Measurements from ENCODE around the gene RABL6.

The RABL6 gene

DNA sequence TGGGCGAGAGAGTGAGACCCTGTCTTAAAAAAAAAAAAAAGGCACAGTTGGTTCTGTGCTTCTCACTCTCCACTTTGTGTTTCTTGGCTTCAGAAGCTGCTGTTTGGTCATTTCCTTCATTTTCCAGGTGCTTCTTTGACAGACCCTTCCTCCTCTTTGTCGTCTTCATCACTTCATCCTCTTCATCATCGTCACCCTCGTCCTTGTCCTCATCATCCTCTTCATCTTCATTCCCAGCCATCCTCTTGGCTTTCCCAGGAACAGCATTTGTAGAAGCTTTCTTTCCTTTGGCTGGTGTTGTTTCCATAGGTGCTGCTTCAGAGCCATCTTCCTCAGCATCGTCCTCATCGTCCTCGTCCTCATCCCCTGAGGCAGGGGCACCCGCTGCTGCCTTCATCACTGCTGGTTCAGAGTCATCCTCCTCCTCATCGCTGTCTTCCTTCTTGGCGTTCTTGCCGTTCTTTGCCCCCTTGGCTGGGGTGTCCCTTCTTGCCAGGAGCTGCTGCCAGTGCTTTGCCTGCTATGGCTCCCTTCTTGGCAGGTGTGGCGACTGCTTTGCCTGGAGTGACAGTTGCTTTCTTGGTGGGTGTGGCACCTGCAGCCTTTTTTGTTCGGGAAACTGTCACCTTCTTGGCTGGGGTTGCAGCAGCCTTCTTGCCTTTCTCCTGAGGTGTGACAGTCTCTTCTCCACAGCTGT lies 7.1 kb downstream of the RABL6 start:
- no peak for DNase-seq (ENCODE audit: low read depth)
- H3K4me3 ChIP-seq (ENCODE audit: control insufficient read depth, low read depth, low read length): no peak overlapping the region
- TF ChIP-seq, protein P1, sequence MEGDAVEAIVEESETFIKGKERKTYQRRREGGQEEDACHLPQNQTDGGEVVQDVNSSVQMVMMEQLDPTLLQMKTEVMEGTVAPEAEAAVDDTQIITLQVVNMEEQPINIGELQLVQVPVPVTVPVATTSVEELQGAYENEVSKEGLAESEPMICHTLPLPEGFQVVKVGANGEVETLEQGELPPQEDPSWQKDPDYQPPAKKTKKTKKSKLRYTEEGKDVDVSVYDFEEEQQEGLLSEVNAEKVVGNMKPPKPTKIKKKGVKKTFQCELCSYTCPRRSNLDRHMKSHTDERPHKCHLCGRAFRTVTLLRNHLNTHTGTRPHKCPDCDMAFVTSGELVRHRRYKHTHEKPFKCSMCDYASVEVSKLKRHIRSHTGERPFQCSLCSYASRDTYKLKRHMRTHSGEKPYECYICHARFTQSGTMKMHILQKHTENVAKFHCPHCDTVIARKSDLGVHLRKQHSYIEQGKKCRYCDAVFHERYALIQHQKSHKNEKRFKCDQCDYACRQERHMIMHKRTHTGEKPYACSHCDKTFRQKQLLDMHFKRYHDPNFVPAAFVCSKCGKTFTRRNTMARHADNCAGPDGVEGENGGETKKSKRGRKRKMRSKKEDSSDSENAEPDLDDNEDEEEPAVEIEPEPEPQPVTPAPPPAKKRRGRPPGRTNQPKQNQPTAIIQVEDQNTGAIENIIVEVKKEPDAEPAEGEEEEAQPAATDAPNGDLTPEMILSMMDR (conservative IDR thresholded peaks at IDR 0.05; ENCODE audit: control insufficient read depth, insufficient read depth, low read depth, low read length): no peak

DNA sequence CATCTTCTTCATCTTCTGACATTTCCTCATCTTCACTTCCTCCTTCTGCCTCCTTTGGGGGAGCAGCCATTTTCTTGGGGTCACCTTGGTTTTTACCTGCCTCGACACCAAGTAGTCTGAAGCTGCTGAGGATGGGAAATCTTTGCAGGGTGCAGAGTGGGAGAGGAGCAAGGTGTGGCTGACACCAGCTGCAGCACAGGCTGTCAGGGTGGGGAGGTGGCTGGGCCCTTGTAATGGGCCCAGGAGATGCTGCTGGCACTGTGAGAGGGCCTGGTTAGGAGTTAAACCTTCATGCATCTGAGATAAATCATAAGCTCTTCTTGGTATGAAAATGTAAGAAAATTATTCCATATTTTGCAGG lies 7.7 kb downstream of the RABL6 start:
- TF ChIP-seq, protein P1 (conservative IDR thresholded peaks at IDR 0.05; ENCODE audit: control insufficient read depth, insufficient read depth, low read depth, low read length): no peak
- H3K4me3 ChIP-seq (ENCODE audit: control insufficient read depth, low read depth, low read length): no peak overlapping the region
- no peak for DNase-seq (ENCODE audit: low read depth)

DNA sequence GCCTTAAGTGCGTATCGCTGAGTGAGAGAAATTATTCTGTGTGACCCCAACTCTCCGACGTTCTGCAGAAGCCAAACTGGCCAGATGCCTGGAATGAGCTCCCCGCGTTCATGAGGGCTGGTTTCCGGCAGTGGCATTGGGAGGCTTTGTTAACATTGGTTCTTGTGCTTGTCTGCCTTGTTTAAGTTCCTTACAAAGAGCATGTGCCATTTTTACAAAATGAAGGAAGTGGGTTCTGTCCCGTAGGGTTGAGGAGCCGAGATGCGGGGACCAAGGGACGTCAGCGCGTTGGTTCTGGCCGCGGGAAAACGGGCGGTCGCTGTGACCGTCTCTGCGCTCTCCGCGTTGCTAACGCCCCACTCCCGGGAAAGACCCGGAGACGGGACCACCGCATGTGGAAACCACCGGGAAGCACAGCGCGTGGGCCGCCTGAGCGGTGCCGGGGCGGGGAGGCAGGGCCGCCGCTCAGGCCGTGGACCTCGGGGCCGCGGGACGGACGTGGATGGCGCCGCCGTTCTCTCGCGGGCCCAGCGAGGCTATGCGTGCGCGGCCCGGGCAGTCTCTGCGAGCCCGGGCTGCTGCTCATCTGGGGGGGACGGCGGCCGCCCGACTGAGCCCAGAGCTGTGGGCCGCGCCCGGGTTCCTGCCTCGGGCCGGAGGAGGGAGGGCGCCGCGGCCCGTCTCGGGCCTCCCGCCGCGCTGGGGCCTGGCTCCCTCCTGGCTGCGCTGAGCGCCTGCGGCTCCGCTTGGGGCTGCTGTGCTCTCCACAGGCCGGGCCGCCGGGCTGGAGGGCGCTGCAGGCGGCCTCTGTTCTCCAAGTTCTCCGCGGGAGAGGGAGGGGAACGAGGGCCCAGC lies 13.4 kb downstream of the RABL6 start:
- H3K4me3 ChIP-seq (ENCODE audit: control insufficient read depth, low read depth, low read length): peak overlapping the region; percentile 16
- TF ChIP-seq, protein P1 (conservative IDR thresholded peaks at IDR 0.05; ENCODE audit: control insufficient read depth, insufficient read depth, low read depth, low read length): no peak
- peak; percentile 20 for DNase-seq (ENCODE audit: low read depth)

DNA sequence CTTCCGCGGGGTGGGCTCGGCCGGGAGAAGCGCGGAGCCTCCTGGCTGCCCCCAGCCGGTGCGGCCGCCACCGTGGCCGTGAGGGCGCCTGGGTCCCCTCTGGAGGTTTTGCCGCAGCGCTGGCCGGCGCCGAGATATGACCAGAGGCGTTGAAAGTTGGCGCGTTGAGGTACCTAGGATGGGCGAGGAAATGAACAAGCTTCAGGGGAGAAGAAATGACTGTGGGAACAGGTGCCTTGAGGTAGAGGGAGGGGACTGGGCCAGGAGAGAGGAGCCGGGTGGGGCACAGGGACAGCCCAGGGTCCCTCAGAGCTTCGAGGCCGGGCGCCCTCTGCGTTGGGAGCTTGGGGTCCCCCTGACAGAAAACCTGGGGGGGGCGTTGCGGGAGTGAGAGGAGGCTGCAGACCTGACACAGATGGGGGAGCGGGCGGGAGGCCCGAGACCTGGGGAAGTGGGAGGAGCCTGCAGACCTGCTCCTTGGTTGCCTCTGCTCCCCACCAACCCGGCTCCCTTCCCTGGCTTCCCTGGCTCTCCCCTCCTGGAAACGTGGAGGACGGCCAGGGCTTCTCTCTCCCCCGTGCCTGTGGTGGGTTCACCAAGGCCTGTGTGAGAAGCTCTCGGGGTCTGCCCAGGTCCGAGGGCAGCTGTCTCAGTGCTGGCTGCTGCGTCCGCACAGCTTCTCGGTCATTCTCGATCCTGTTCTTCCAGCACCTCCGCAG lies 14.2 kb downstream of the RABL6 start:
- DNase-seq (ENCODE audit: low read depth): no peak

DNA sequence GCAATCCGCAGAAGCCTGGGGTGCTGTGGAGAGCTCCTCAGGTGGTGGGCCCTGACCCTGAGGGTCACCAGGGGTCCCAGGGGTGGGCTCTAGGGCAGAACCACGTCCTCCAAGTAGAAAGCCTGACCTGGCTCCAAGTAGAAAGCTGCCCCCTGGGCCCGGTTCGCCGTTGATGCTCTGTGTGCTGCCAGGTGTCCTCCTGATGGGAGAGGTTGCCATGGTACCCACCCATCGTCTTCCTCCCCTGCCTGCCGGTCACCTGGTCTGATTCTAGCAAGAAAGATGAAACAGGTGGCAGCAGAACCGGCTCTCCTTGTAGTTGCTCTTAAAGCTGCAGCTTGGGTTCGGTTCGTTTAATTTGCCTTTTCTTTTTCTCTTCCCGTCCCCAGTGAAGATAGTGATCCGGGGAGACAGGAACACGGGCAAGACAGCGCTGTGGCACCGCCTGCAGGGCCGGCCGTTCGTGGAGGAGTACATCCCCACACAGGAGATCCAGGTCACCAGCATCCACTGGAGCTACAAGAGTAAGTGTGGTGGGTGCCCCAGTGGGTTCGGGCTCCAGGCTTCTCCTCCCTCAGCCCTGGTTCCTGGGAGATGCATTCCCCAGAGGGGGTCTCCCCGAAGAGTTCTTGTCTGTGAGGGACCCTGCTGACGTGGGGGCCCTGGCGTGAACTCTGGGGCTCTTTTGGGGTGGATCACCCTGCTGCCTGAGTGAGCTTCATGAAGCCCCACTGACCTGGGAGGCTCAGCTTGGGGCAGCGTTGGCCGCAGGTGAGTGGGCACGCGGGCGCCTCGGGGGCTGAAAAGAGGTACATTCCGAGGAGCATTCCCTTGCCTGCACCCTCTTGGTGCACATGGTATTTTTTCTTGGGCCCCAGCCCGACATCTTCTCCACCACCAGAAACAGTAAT lies 15.6 kb downstream of the RABL6 start:
- TF ChIP-seq, protein P1 (conservative IDR thresholded peaks at IDR 0.05; ENCODE audit: control insufficient read depth, insufficient read depth, low read depth, low read length): no peak
- no peak for DNase-seq (ENCODE audit: low read depth)
- no peak overlapping the region for H3K4me3 ChIP-seq (ENCODE audit: control insufficient read depth, low read depth, low read length)

More for the DNA sequence above, 14.2 kb downstream of the RABL6 start:
- no peak overlapping the region for H3K4me3 ChIP-seq (ENCODE audit: control insufficient read depth, low read depth, low read length)
- TF ChIP-seq, protein P1 (conservative IDR thresholded peaks at IDR 0.05; ENCODE audit: control insufficient read depth, insufficient read depth, low read depth, low read length): no peak

Measured in fibroblast of mammary gland (primary cell).